Gastrocnemius medialis (tissue), 4 donors: Measurements from ENCODE around the gene NECTIN2.

Experiments used
- POLR2A ChIP-seq, 2 donors: fragments of 450-650 bp; IDR thresholded peaks; one replicate each; pipeline ENCODE4 v1.6.1; 2017; ENCODE audit warnings: antibody characterized with exemption in 2 of 2, mild to moderate bottlenecking in 2 of 2, moderate library complexity in 2 of 2
- TF ChIP-seq, protein P1 (sequence below), 5 experiments: fragments of 450-650 bp in 3 of 5; fragments of 200-600 bp in 2 of 5; sonication (generic) in 2 of 5; IDR thresholded peaks in 4 of 5; conservative IDR thresholded peaks in 1 of 5; 1 replicate in 4 of 5; 2 replicates in 1 of 5; pipeline ENCODE4 v1.5.1; 2016 to 2019; ENCODE audit warnings: antibody characterized with exemption in 5 of 5, mild to moderate bottlenecking in 3 of 5, moderate library complexity in 3 of 5

- TF ChIP-seq, protein P1, sequence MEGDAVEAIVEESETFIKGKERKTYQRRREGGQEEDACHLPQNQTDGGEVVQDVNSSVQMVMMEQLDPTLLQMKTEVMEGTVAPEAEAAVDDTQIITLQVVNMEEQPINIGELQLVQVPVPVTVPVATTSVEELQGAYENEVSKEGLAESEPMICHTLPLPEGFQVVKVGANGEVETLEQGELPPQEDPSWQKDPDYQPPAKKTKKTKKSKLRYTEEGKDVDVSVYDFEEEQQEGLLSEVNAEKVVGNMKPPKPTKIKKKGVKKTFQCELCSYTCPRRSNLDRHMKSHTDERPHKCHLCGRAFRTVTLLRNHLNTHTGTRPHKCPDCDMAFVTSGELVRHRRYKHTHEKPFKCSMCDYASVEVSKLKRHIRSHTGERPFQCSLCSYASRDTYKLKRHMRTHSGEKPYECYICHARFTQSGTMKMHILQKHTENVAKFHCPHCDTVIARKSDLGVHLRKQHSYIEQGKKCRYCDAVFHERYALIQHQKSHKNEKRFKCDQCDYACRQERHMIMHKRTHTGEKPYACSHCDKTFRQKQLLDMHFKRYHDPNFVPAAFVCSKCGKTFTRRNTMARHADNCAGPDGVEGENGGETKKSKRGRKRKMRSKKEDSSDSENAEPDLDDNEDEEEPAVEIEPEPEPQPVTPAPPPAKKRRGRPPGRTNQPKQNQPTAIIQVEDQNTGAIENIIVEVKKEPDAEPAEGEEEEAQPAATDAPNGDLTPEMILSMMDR (IDR thresholded peaks at IDR 0.05 in 4 of 5, conservative IDR thresholded peaks at IDR 0.05 in 1 of 5): no peak
- TF ChIP-seq POLR2A (IDR thresholded peaks at IDR 0.05): no peak
Observed at GRCh38 chr19:44813841-44814470, 32.1 kb upstream of the NECTIN2 start.
